Neural progenitor cell (in vitro differentiated cells): ENCODE results near the gene SCO2.

ENCODE experiments used
- CTCF ChIP-seq: fragments of 200-600 bp; sonication (generic); IDR thresholded peaks from 2 replicates; pipeline ENCODE4 v1.5.1; 2017; ENCODE audit warnings: antibody characterized with exemption, mild to moderate bottlenecking
- EZH2phosphoT487 ChIP-seq: fragments of 200-600 bp; sonication (generic); IDR thresholded peaks from 2 replicates; pipeline ENCODE4 v1.6.1; 2017; ENCODE audit warnings: antibody characterized with exemption

DNA sequence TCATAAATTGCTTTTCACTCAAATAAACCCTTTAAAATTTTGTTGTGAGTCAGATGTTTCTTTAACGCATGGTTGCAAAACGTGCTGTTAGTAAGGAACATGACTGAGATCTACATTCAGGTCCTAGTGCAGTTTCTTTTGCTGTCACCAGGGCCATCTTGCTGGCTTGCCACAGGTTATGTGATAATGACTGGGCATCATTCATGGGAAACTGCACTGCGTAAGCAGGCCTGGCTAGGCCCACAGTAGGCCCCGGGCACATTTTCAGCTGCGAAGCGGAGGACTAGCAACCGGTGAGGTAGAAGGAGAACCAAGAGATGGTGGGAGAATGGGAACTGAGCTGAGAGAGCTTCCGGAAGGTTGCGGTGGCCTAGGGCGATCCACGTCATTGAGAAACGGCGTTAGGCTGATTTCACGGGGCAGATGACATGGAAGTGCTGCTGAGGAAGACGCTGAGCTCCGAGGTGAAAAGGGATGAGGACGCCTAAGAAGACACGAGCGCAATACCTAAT is 17.1 kb upstream of the SCO2 start:
- no peak for TF ChIP-seq EZH2phosphoT487
- no peak for TF ChIP-seq CTCF
